ENCODE measurements around the gene BHMT. TPM values are rescaled to one million over a fixed set of nuclear protein-coding genes. Genes with fewer than 3 reads are reported as not detected.
A peak's percentile ranks its signal among the peaks of the same experiment; 100 is the strongest.

Gene BHMT
- total RNA-seq, 1 experiment from 2014 or later, result not detected

DNA sequence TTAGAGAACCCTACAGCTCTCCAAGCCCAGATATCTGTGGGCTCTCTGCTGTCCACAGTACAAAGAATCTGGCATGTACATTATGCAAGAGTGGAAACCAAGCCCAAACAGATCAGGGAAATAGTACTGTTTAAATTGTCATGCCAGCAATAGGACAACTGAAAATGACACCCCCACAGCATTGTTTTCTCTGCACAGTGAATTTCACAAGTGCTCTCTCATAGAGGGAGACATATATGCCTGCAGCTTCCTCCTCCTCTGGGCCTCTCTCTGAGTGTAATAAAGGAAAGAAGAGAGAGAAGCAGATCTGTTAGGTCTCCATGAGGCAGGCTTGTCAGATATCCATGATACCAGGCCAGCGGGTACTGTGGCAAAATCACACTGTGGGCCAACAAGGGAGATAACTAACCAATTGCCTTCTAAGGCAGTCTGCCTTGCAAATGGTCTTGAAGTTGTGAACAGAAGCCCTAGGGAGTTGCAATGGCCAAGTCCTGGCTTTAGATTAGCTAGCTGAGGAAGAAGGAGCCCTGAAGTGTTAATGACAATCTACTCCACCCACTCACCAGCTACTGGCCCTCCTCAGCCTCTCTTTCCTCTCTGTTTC is 69.9 kb downstream of the BHMT start:
- Histone ChIP-seq H4K20me1 (ENCODE audit: insufficient read depth) (peaks cover 4% of the 10 kb centered on the region; the same call in 1 of the 2 replicates), H3K9me3 (ENCODE audit: insufficient read depth, low read depth) (no peaks in the 10 kb centered on the region), H3K9me2 (ENCODE audit: insufficient read depth) (no peaks in the 10 kb centered on the region), H3K4me3 (no peak overlapping the region), H3K36me3 (ENCODE audit: low read depth) (no peaks in the 10 kb centered on the region), H2AFZ (no peak overlapping the region), H3F3A (ENCODE audit: insufficient read depth, low read depth) (peaks cover 34% of the 10 kb centered on the region), H3K27me3 (ENCODE audit: insufficient read depth, low read depth) (no peaks in the 10 kb centered on the region), H3K4me2 (peak overlapping the region; percentile 13; the same call in 1 of the 2 replicates), H3K79me2 (ENCODE audit: low read depth) (no peaks in the 10 kb centered on the region), H3K27ac (peak overlapping the region; percentile 55; the same call in 1 of the 2 replicates), H3K4me1 (replicated peaks; ENCODE audit: insufficient read depth) (peaks cover 42% of the 10 kb centered on the region)
- no TSS peak for BruUV-seq (replicated peaks)
- ChIA-PET CTCF (interaction anchor here (0.9 kb wide), 1 partner anchor 157 kb away, joined by 3 read pairs; no protein-coding TSS in a partner anchor), POLR2A (ENCODE audit: unreplicated experiment) (interaction anchor here (0.5 to 0.6 kb wide), 2 partner anchors 23 to 1074 kb away, joined by 3 to 5 read pairs; partner anchors contain the start of gene SERINC5)
- peak; percentile 6 to 68 for DNase-seq
- intact Hi-C loops (cut with micrococcal nuclease; ENCODE audit: unreplicated experiment), result loop anchor here (5.0 kb wide), 1 partner anchor 56 kb away; the partner anchor contains the start of gene JMY
- TF ChIP-seq, protein P1, sequence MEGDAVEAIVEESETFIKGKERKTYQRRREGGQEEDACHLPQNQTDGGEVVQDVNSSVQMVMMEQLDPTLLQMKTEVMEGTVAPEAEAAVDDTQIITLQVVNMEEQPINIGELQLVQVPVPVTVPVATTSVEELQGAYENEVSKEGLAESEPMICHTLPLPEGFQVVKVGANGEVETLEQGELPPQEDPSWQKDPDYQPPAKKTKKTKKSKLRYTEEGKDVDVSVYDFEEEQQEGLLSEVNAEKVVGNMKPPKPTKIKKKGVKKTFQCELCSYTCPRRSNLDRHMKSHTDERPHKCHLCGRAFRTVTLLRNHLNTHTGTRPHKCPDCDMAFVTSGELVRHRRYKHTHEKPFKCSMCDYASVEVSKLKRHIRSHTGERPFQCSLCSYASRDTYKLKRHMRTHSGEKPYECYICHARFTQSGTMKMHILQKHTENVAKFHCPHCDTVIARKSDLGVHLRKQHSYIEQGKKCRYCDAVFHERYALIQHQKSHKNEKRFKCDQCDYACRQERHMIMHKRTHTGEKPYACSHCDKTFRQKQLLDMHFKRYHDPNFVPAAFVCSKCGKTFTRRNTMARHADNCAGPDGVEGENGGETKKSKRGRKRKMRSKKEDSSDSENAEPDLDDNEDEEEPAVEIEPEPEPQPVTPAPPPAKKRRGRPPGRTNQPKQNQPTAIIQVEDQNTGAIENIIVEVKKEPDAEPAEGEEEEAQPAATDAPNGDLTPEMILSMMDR (conservative IDR thresholded peaks at IDR 0.05), result no peak
- no peak for TF ChIP-seq EZH2 (IDR thresholded peaks at IDR 0.05; ENCODE audit: low read depth)

Other genes starting within 250 kb of the BHMT start
- 5.1 and 8.4 TPM in 2 replicates for gene ARSB, start 126.5 kb upstream of the BHMT start, total RNA-seq (2021)
- gene DMGDH, start 42.1 kb upstream of the BHMT start, total RNA-seq (2021), result 8.1 and 8.4 TPM in 2 replicates
- not detected in 2 replicates for gene BHMT2, start 42.0 kb upstream of the BHMT start, total RNA-seq (2021)
- 9.9 and 11.7 TPM in 2 replicates for gene JMY, start 124.3 kb downstream of the BHMT start, total RNA-seq (2021)